GM23338 (cell line): Measurements from ENCODE around the gene DEUP1. TPM values are rescaled to one million over a fixed set of nuclear protein-coding genes. Genes with fewer than 3 reads are reported as not detected.

ENCODE experiments used
- ATAC-seq: fragments of 200-7000 bp; cut with Tn5 transposase; 3 replicates; pipeline ENCODE4 v1.9.1; 2020
- DNase-seq: peaks from one replicate; pipeline ENCODE4 v3.0.0-alpha.2; 2015; ENCODE audit warnings: low spot score
- H2AFZ ChIP-seq: fragments of 200-600 bp; sonication (generic); 2 replicates; pipeline ENCODE4 v1.8.0; 2016; ENCODE audit warnings: antibody characterized with exemption, mild to moderate bottlenecking, moderate library complexity
- H3F3A ChIP-seq: fragments of 200-600 bp; sonication (generic); replicated peaks from 2 replicates; pipeline ENCODE4 v1.8.0; 2017; ENCODE audit warnings: antibody characterized with exemption, mixed run types, low read depth
- H3K27ac ChIP-seq: fragments of 200-600 bp; sonication (generic); 2 replicates; pipeline ENCODE4 v1.6.1; 2016; ENCODE audit warnings: low read depth
- H3K27me3 ChIP-seq: fragments of 200-600 bp; sonication (generic); 2 replicates; pipeline ENCODE4 v1.8.0; 2016; ENCODE audit warnings: mild to moderate bottlenecking, mixed run types, moderate library complexity; ENCODE audit not compliant: insufficient read depth
- H3K36me3 ChIP-seq: fragments of 200-600 bp; sonication (generic); 2 replicates; pipeline ENCODE4 v1.8.0; 2016; ENCODE audit warnings: mild to moderate bottlenecking; ENCODE audit not compliant: insufficient read depth
- H3K4me1 ChIP-seq: fragments of 200-600 bp; sonication (generic); 2 replicates; pipeline ENCODE4 v1.8.0; 2016; ENCODE audit warnings: mild to moderate bottlenecking, moderate library complexity; ENCODE audit not compliant: insufficient read depth
- H3K4me2 ChIP-seq: fragments of 200-600 bp; sonication (generic); 2 replicates; pipeline ENCODE4 v1.7.1; 2017; ENCODE audit warnings: mixed run types
- H3K4me3 ChIP-seq: fragments of 200-600 bp; sonication (generic); 2 replicates; pipeline ENCODE4 v1.6.1; 2016; ENCODE audit warnings: mixed run types
- H3K79me2 ChIP-seq: fragments of 200-600 bp; sonication (generic); replicated peaks from 2 replicates; pipeline ENCODE4 v1.8.0; 2017; ENCODE audit warnings: mild to moderate bottlenecking; ENCODE audit not compliant: insufficient read depth
- H3K9me2 ChIP-seq: fragments of 200-600 bp; sonication (generic); 2 replicates; pipeline ENCODE4 v1.8.0; 2017; ENCODE audit not compliant: insufficient read depth
- H4K20me1 ChIP-seq: fragments of 200-600 bp; sonication (generic); replicated peaks from 2 replicates; pipeline ENCODE4 v1.8.0; 2017; ENCODE audit warnings: mild to moderate bottlenecking; ENCODE audit not compliant: insufficient read depth
- H3K27ac Mint-ChIP-seq: 2 replicates; pipeline ENCODE4 v1.8.0; 2020; ENCODE audit warnings: inconsistent platforms, mild to moderate bottlenecking, moderate library complexity, mixed read lengths
- H3K27me3 Mint-ChIP-seq: 3 replicates; pipeline ENCODE4 v1.8.0; 2022; ENCODE audit warnings: low read depth, mild to moderate bottlenecking, moderate library complexity, mixed read lengths, inconsistent platforms; ENCODE audit not compliant: insufficient read depth, poor library complexity
- H3K36me3 Mint-ChIP-seq: 3 replicates; pipeline ENCODE4 v1.8.0; 2021; ENCODE audit warnings: low read depth, mild to moderate bottlenecking, inconsistent platforms, moderate library complexity, mixed read lengths
- H3K4me1 Mint-ChIP-seq: 3 replicates; pipeline ENCODE4 v1.8.0; 2020; ENCODE audit warnings: mild to moderate bottlenecking, inconsistent platforms, mixed read lengths
- H3K4me3 Mint-ChIP-seq: 3 replicates; pipeline ENCODE4 v1.8.0; 2021; ENCODE audit warnings: moderate library complexity, mild to moderate bottlenecking, inconsistent platforms, mixed read lengths
- H3K9me3 Mint-ChIP-seq: 3 replicates; pipeline ENCODE4 v1.8.0; 2020; ENCODE audit warnings: moderate library complexity, mild to moderate bottlenecking, inconsistent platforms, mixed read lengths
- CREB1 ChIP-seq: fragments of 250-450 bp; sonication (Bioruptor Pico); IDR thresholded peaks from 2 replicates; pipeline ENCODE4 v1.5.0; 2020; ENCODE audit warnings: low read depth, mild to moderate bottlenecking, moderate library complexity
- EZH2 ChIP-seq: fragments of 200-600 bp; sonication (generic); IDR thresholded peaks from one replicate; pipeline ENCODE4 v1.8.0; 2017; ENCODE audit warnings: antibody characterized with exemption, mild to moderate bottlenecking, low read depth; ENCODE audit not compliant: unreplicated experiment
- EZH2phosphoT487 ChIP-seq: fragments of 200-600 bp; sonication (generic); IDR thresholded peaks from one replicate; pipeline ENCODE4 v1.8.1; 2018; ENCODE audit warnings: antibody characterized with exemption; ENCODE audit not compliant: unreplicated experiment
- JUNB ChIP-seq: IDR thresholded peaks from one replicate; pipeline ENCODE4 v1.6.1; 2016; ENCODE audit warnings: antibody characterized with exemption; ENCODE audit not compliant: unreplicated experiment
- NANOG ChIP-seq: IDR thresholded peaks from 2 replicates; pipeline ENCODE4 v1.6.1; 2016; ENCODE audit warnings: antibody characterized with exemption, borderline replicate concordance
- POLR2AphosphoS5 ChIP-seq: IDR thresholded peaks from 2 replicates; pipeline ENCODE4 v1.6.1; 2016; ENCODE audit warnings: antibody characterized with exemption, low read depth
- STAT1 ChIP-seq: IDR thresholded peaks from one replicate; pipeline ENCODE4 v1.6.1; 2016; ENCODE audit warnings: antibody characterized with exemption; ENCODE audit not compliant: unreplicated experiment
- ZNF114 ChIP-seq: fragments of 250-450 bp; sonication (Bioruptor Pico); IDR thresholded peaks from 2 replicates; pipeline ENCODE4 v1.5.0; 2020; ENCODE audit warnings: mild to moderate bottlenecking, moderate library complexity
- ZNF331 ChIP-seq: fragments of 250-450 bp; sonication (Bioruptor Pico); IDR thresholded peaks from 2 replicates; pipeline ENCODE4 v1.5.0; 2020; ENCODE audit warnings: low read depth, mild to moderate bottlenecking, moderate library complexity
- polyA plus RNA-seq: library from polyadenylated mRNA; unstranded; fragments of >200 nt; fragmentation: Nextera tagmentation; extraction: Ambion mirVana; gene quantifications from 2 replicates; pipeline ENCODE4 v1.2.1, GENCODE V29; 2016
- total RNA-seq: library from RNA; depleted of rRNA; stranded (reverse); fragments of >200 nt; shearing (Covaris generic); gene quantifications from 2 replicates; pipeline ENCODE4 v1.2.3, GENCODE V29; 2014
- TF ChIP-seq, protein P1 (sequence below), 2 experiments: fragments of 200-600 bp in 1 of 2; sonication (generic) in 1 of 2; conservative IDR thresholded peaks; 2 replicates each; pipeline versions ENCODE4 v1.5.1 to v1.6.1; 2016 to 2017; ENCODE audit warnings: antibody characterized with exemption in 2 of 2, low read depth in 2 of 2, mild to moderate bottlenecking in 2 of 2, moderate library complexity in 1 of 2
- TF ChIP-seq, protein P2 (sequence below): IDR thresholded peaks from one replicate; pipeline ENCODE4 v1.6.1; 2018; ENCODE audit warnings: antibody characterized with exemption; ENCODE audit not compliant: unreplicated experiment
- TF ChIP-seq, protein P3 (sequence below): fragments of 250-450 bp; sonication (Bioruptor Pico); IDR thresholded peaks from 2 replicates; pipeline ENCODE4 v1.5.0; 2020; ENCODE audit warnings: mild to moderate bottlenecking, moderate library complexity
- TF ChIP-seq, protein P4 (sequence below): IDR thresholded peaks from 2 replicates; pipeline ENCODE4 v1.6.1; 2016; ENCODE audit warnings: antibody characterized with exemption

Gene DEUP1
- total and polyA plus RNA-seq, 2 experiments from 2014 or later: 0.63 to 1.7 TPM

DNA sequence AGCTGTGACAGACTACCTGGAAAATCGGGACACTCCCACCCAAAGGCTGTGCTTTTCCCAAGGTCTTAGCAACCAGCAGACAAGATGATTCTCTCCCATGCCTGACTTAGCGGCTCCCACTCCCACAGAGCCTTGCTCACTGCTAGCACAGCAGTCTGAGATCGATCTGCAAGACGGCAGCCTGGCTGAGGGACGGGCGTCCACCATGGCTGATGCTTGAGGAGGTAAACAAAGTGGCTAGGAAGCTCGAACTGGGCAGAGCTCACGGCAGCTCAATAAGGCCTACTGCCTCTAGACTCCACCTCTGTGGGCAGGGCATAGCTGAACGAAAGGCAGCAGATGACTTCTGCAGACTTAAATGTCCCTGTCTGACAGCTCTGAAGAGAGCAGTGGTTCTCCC lies 127.7 kb downstream of the DEUP1 start:
- Histone ChIP-seq H3K4me1 (no peaks in the 10 kb centered on the region), H2AFZ (no peak overlapping the region), H3K79me2 (no peaks in the 10 kb centered on the region), H3K36me3 (no peaks in the 10 kb centered on the region), H3K4me2 (no peak overlapping the region), H3K27ac (no peak overlapping the region), H3K27me3 (no peaks in the 10 kb centered on the region), H3K4me3 (no peak overlapping the region), H3F3A (no peaks in the 10 kb centered on the region), H4K20me1 (no peaks in the 10 kb centered on the region), H3K9me2 (no peaks in the 10 kb centered on the region)
- Mint-ChIP-seq H3K27me3 (peaks cover 1% of the 10 kb centered on the region), H3K9me3 (peaks cover 5% of the 10 kb centered on the region; the same call in 2 of the 3 replicates), H3K36me3 (no peaks in the 10 kb centered on the region; the same call in 2 of the 3 replicates), H3K4me3 (no peak overlapping the region), H3K27ac (no peak overlapping the region), H3K4me1 (no peaks in the 10 kb centered on the region)
- ATAC-seq: no peak
- no peak for DNase-seq
- TF ChIP-seq POLR2AphosphoS5: no peak
- TF ChIP-seq STAT1: no peak
- TF ChIP-seq, protein P1, sequence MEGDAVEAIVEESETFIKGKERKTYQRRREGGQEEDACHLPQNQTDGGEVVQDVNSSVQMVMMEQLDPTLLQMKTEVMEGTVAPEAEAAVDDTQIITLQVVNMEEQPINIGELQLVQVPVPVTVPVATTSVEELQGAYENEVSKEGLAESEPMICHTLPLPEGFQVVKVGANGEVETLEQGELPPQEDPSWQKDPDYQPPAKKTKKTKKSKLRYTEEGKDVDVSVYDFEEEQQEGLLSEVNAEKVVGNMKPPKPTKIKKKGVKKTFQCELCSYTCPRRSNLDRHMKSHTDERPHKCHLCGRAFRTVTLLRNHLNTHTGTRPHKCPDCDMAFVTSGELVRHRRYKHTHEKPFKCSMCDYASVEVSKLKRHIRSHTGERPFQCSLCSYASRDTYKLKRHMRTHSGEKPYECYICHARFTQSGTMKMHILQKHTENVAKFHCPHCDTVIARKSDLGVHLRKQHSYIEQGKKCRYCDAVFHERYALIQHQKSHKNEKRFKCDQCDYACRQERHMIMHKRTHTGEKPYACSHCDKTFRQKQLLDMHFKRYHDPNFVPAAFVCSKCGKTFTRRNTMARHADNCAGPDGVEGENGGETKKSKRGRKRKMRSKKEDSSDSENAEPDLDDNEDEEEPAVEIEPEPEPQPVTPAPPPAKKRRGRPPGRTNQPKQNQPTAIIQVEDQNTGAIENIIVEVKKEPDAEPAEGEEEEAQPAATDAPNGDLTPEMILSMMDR (conservative IDR thresholded peaks at IDR 0.05; ENCODE audit: low read depth in 2 of 2): no peak
- TF ChIP-seq, protein P2, sequence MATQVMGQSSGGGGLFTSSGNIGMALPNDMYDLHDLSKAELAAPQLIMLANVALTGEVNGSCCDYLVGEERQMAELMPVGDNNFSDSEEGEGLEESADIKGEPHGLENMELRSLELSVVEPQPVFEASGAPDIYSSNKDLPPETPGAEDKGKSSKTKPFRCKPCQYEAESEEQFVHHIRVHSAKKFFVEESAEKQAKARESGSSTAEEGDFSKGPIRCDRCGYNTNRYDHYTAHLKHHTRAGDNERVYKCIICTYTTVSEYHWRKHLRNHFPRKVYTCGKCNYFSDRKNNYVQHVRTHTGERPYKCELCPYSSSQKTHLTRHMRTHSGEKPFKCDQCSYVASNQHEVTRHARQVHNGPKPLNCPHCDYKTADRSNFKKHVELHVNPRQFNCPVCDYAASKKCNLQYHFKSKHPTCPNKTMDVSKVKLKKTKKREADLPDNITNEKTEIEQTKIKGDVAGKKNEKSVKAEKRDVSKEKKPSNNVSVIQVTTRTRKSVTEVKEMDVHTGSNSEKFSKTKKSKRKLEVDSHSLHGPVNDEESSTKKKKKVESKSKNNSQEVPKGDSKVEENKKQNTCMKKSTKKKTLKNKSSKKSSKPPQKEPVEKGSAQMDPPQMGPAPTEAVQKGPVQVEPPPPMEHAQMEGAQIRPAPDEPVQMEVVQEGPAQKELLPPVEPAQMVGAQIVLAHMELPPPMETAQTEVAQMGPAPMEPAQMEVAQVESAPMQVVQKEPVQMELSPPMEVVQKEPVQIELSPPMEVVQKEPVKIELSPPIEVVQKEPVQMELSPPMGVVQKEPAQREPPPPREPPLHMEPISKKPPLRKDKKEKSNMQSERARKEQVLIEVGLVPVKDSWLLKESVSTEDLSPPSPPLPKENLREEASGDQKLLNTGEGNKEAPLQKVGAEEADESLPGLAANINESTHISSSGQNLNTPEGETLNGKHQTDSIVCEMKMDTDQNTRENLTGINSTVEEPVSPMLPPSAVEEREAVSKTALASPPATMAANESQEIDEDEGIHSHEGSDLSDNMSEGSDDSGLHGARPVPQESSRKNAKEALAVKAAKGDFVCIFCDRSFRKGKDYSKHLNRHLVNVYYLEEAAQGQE: no peak
- TF ChIP-seq, protein P3, sequence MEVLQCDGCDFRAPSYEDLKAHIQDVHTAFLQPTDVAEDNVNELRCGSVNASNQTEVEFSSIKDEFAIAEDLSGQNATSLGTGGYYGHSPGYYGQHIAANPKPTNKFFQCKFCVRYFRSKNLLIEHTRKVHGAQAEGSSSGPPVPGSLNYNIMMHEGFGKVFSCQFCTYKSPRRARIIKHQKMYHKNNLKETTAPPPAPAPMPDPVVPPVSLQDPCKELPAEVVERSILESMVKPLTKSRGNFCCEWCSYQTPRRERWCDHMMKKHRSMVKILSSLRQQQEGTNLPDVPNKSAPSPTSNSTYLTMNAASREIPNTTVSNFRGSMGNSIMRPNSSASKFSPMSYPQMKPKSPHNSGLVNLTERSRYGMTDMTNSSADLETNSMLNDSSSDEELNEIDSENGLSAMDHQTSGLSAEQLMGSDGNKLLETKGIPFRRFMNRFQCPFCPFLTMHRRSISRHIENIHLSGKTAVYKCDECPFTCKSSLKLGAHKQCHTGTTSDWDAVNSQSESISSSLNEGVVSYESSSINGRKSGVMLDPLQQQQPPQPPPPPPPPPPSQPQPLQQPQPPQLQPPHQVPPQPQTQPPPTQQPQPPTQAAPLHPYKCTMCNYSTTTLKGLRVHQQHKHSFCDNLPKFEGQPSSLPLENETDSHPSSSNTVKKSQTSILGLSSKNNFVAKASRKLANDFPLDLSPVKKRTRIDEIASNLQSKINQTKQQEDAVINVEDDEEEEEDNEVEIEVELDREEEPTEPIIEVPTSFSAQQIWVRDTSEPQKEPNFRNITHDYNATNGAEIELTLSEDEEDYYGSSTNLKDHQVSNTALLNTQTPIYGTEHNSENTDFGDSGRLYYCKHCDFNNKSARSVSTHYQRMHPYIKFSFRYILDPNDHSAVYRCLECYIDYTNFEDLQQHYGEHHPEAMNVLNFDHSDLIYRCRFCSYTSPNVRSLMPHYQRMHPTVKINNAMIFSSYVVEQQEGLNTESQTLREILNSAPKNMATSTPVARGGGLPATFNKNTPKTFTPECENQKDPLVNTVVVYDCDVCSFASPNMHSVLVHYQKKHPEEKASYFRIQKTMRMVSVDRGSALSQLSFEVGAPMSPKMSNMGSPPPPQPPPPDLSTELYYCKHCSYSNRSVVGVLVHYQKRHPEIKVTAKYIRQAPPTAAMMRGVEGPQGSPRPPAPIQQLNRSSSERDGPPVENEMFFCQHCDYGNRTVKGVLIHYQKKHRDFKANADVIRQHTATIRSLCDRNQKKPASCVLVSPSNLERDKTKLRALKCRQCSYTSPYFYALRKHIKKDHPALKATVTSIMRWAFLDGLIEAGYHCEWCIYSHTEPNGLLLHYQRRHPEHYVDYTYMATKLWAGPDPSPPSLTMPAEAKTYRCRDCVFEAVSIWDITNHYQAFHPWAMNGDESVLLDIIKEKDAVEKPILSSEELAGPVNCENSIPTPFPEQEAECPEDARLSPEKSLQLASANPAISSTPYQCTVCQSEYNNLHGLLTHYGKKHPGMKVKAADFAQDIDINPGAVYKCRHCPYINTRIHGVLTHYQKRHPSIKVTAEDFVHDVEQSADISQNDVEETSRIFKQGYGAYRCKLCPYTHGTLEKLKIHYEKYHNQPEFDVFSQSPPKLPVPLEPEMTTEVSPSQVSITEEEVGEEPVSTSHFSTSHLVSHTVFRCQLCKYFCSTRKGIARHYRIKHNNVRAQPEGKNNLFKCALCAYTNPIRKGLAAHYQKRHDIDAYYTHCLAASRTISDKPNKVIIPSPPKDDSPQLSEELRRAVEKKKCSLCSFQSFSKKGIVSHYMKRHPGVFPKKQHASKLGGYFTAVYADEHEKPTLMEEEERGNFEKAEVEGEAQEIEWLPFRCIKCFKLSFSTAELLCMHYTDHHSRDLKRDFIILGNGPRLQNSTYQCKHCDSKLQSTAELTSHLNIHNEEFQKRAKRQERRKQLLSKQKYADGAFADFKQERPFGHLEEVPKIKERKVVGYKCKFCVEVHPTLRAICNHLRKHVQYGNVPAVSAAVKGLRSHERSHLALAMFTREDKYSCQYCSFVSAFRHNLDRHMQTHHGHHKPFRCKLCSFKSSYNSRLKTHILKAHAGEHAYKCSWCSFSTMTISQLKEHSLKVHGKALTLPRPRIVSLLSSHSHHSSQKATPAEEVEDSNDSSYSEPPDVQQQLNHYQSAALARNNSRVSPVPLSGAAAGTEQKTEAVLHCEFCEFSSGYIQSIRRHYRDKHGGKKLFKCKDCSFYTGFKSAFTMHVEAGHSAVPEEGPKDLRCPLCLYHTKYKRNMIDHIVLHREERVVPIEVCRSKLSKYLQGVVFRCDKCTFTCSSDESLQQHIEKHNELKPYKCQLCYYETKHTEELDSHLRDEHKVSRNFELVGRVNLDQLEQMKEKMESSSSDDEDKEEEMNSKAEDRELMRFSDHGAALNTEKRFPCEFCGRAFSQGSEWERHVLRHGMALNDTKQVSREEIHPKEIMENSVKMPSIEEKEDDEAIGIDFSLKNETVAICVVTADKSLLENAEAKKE: no peak
- TF ChIP-seq, protein P4, sequence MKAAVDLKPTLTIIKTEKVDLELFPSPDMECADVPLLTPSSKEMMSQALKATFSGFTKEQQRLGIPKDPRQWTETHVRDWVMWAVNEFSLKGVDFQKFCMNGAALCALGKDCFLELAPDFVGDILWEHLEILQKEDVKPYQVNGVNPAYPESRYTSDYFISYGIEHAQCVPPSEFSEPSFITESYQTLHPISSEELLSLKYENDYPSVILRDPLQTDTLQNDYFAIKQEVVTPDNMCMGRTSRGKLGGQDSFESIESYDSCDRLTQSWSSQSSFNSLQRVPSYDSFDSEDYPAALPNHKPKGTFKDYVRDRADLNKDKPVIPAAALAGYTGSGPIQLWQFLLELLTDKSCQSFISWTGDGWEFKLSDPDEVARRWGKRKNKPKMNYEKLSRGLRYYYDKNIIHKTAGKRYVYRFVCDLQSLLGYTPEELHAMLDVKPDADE: no peak
- TF ChIP-seq NANOG: no peak
- TF ChIP-seq CREB1 (CRISPR knock-in tag): no peak
- TF ChIP-seq JUNB: no peak
- no peak for TF ChIP-seq EZH2phosphoT487
- no peak for TF ChIP-seq EZH2
- TF ChIP-seq ZNF331 (CRISPR knock-in tag): no peak
- no peak for TF ChIP-seq ZNF114
